ENCODE measurements around the gene MMS19. TPM values are rescaled to one million over a fixed set of nuclear protein-coding genes. Genes with fewer than 3 reads are reported as not detected.

MMS19 gene
- polyA plus RNA-seq (2013, experiment 1 of 2): 109 TPM
- 111 TPM for polyA plus RNA-seq (2013, experiment 2 of 2)

DNA sequence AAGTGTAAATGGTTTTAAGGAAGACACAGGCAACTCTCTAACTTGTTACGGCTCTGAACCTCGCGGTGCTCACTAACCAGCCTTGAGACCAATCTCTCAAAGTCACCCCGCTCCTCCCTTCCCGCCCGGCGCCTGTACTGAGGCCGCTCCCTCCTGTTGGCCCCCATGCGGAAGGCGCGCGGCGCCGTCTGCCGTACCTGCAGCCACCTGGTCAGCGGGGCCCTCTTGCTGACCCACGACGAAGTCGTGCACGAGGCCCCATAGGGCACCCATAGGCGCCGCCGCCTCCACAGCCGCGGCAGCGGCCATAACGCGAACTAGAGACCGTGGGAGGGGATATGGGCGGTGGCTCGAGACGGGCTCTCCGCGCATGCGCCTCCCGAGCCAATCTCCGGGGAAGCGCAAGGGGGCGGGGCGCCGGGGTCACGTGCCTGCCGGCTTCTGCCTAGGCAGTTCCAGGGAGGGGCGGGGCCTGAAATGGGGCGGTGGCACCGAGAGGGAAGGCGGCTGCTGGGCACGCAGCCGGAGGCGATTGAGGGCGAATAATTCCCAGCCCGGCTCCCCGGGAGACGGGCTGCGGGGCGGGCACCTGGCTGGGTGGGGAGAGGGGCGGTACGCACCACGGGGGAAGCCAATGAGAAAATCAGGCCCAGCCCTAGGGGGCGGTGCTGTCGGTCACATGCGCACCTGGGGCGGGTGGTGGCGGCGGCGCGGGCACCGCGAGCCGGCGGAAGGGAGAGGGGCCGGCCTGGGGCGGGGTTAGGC, at the start of gene MMS19:
Gene MMS19 (minus strand): TSS at position 347 of the 765 bp plus-strand sequence. CDS start 38 bp downstream, at position 309.
- peak within 1 kb of the TSS; percentile 83 for H3K27ac ChIP-seq (ENCODE audit: low read depth, low read length)
- H3K4ac ChIP-seq (ENCODE audit: low read depth, low read length): peak within 1 kb of the TSS; percentile 58
- H2BK5ac ChIP-seq (ENCODE audit: low read length): peak within 1 kb of the TSS; percentile 61
- no CpG with 5 or more reads among the region's 73 CpGs for WGBS (ENCODE audit: extremely low coverage, insufficient coverage, low lambda C conversion rate)
- H2AK5ac ChIP-seq (ENCODE audit: low read length): peak within 1 kb of the TSS; percentile 57
- H3K4me1 ChIP-seq (ENCODE audit: control insufficient read depth, low read depth, low read length): peaks cover 15% of the 10 kb centered on the region
- no peak within 1 kb of the TSS for H2BK120ac ChIP-seq (ENCODE audit: low read depth, low read length)
- H3K79me2 ChIP-seq (ENCODE audit: control insufficient read depth, insufficient read depth, low read length): peaks cover 44% of the 10 kb centered on the region
- H3K56ac ChIP-seq (ENCODE audit: low read length): peak within 1 kb of the TSS; percentile 98
- no peak within 1 kb of the TSS for H4K5ac ChIP-seq (ENCODE audit: low read length)
- H3K9ac ChIP-seq (ENCODE audit: low read length): peak within 1 kb of the TSS; percentile 94
- H3K27me3 ChIP-seq (ENCODE audit: insufficient read depth, low read length, poor library complexity): no peaks in the 10 kb centered on the region
- peak within 1 kb of the TSS; percentile 92 for H3K4me3 ChIP-seq (ENCODE audit: low read length)
- peak within 1 kb of the TSS; percentile 60 for H4K8ac ChIP-seq (ENCODE audit: low read depth, low read length)
- peak within 1 kb of the TSS; percentile 65 for H3K18ac ChIP-seq (ENCODE audit: low read length)
- H3K23ac ChIP-seq (ENCODE audit: low read length): peak within 1 kb of the TSS; percentile 72
- DNase-seq: peak; percentile 99
- no peaks in the 10 kb centered on the region for H3K36me3 ChIP-seq (ENCODE audit: control insufficient read depth, insufficient read depth, low read length)
- H2BK15ac ChIP-seq (replicated peaks; ENCODE audit: low read depth): no peak within 1 kb of the TSS
- H3K79me1 ChIP-seq (ENCODE audit: low read length): peaks cover 20% of the 10 kb centered on the region
- peak within 1 kb of the TSS; percentile 94 for H3K4me2 ChIP-seq (ENCODE audit: low read length)

- Histone ChIP-seq H4K8ac (ENCODE audit: low read depth, low read length) (no peak overlapping the region), H3K79me2 (ENCODE audit: control insufficient read depth, insufficient read depth, low read length) (no peaks in the 10 kb centered on the region), H3K9ac (ENCODE audit: low read length) (no peak overlapping the region), H3K4me1 (ENCODE audit: control insufficient read depth, low read depth, low read length) (peaks cover 8% of the 10 kb centered on the region), H2BK5ac (ENCODE audit: low read length) (no peak overlapping the region), H3K18ac (ENCODE audit: low read length) (no peak overlapping the region), H3K23ac (ENCODE audit: low read length) (no peak overlapping the region), H3K27ac (ENCODE audit: low read depth, low read length) (no peak overlapping the region), H3K4me3 (ENCODE audit: low read length) (no peak overlapping the region), H2BK15ac (replicated peaks; ENCODE audit: low read depth) (no peak overlapping the region), H4K5ac (ENCODE audit: low read length) (no peak overlapping the region), H3K79me1 (ENCODE audit: low read length) (no peaks in the 10 kb centered on the region), H2BK120ac (ENCODE audit: low read depth, low read length) (no peak overlapping the region), H2AK5ac (ENCODE audit: low read length) (no peak overlapping the region), H3K27me3 (ENCODE audit: insufficient read depth, low read length, poor library complexity) (no peaks in the 10 kb centered on the region), H3K4ac (ENCODE audit: low read depth, low read length) (no peak overlapping the region), H3K36me3 (ENCODE audit: control insufficient read depth, insufficient read depth, low read length) (no peaks in the 10 kb centered on the region), H3K4me2 (ENCODE audit: low read length) (no peak overlapping the region), H3K56ac (ENCODE audit: low read length) (no peak overlapping the region)
- DNase-seq: no peak
- no CpG with 5 or more reads among the region's 4 CpGs for WGBS (ENCODE audit: extremely low coverage, insufficient coverage, low lambda C conversion rate)
Observed at GRCh38 chr10:97547962-97548361, 49.7 kb upstream of the MMS19 start.

GRCh38 chr10:97547271-97547600, 49.0 kb upstream of the MMS19 start:
- Histone ChIP-seq H3K27me3 (ENCODE audit: insufficient read depth, low read length, poor library complexity) (no peaks in the 10 kb centered on the region), H4K8ac (ENCODE audit: low read depth, low read length) (no peak overlapping the region), H3K27ac (ENCODE audit: low read depth, low read length) (no peak overlapping the region), H3K18ac (ENCODE audit: low read length) (no peak overlapping the region), H3K9ac (ENCODE audit: low read length) (no peak overlapping the region), H3K4ac (ENCODE audit: low read depth, low read length) (no peak overlapping the region), H3K4me1 (ENCODE audit: control insufficient read depth, low read depth, low read length) (peaks cover 9% of the 10 kb centered on the region), H2BK120ac (ENCODE audit: low read depth, low read length) (no peak overlapping the region), H4K5ac (ENCODE audit: low read length) (no peak overlapping the region), H2BK15ac (replicated peaks; ENCODE audit: low read depth) (no peak overlapping the region), H3K36me3 (ENCODE audit: control insufficient read depth, insufficient read depth, low read length) (no peaks in the 10 kb centered on the region), H2AK5ac (ENCODE audit: low read length) (no peak overlapping the region), H3K4me2 (ENCODE audit: low read length) (no peak overlapping the region), H3K56ac (ENCODE audit: low read length) (no peak overlapping the region), H3K79me1 (ENCODE audit: low read length) (no peaks in the 10 kb centered on the region), H3K79me2 (ENCODE audit: control insufficient read depth, insufficient read depth, low read length) (no peaks in the 10 kb centered on the region), H3K23ac (ENCODE audit: low read length) (no peak overlapping the region), H3K4me3 (ENCODE audit: low read length) (no peak overlapping the region), H2BK5ac (ENCODE audit: low read length) (no peak overlapping the region)
- DNase-seq: no peak
- no CpG with 5 or more reads among the region's 4 CpGs for WGBS (ENCODE audit: extremely low coverage, insufficient coverage, low lambda C conversion rate)

DNA sequence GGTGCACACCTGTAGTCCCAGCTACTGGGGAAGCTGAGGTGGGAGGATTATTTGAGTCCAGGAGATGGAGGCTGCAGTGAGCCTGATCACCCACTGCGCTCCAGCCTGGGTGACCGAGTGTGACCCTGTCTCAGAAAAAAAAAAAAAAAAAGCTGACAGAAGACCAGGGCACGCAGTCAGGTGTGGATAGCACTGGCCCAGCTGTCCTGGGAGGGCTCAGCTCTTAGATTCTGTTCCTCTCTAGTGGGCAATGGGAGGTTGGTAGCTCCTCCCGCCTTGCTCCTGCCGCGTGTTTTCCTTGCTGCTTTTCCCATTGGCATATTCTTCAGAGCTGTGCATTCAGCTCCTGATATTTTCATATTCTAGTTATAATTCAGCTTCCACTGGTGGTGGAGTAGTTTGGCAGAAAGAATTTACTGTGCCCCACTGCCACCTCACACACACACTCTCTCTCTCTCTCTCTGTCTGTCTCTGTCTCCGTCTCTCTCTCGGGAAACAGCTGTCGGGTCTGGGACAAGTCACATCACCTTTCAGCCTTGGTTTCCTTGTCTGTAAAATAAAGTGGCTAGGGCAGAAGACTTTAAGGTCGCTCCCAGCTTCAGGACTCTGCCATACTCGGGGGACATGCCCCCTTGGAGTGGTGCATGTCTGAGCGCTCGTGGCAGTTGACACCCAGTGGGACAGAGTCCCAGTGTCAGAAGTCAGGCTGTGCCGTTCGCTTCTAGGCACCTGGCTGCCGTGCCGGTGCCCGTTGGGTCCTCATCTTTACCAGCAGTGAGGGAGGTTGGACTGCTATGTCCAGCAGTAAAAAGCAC, 48.4 kb upstream of the MMS19 start:
- H2BK120ac ChIP-seq (ENCODE audit: low read depth, low read length): no peak overlapping the region
- no peaks in the 10 kb centered on the region for H3K27me3 ChIP-seq (ENCODE audit: insufficient read depth, low read length, poor library complexity)
- H3K4me3 ChIP-seq (ENCODE audit: low read length): no peak overlapping the region
- H3K79me1 ChIP-seq (ENCODE audit: low read length): no peaks in the 10 kb centered on the region
- H3K4me2 ChIP-seq (ENCODE audit: low read length): no peak overlapping the region
- WGBS (ENCODE audit: extremely low coverage, insufficient coverage, low lambda C conversion rate): no CpG with 5 or more reads among the region's 18 CpGs
- H4K8ac ChIP-seq (ENCODE audit: low read depth, low read length): no peak overlapping the region
- H2BK5ac ChIP-seq (ENCODE audit: low read length): no peak overlapping the region
- no peak overlapping the region for H3K4ac ChIP-seq (ENCODE audit: low read depth, low read length)
- H3K23ac ChIP-seq (ENCODE audit: low read length): no peak overlapping the region
- no peaks in the 10 kb centered on the region for H3K36me3 ChIP-seq (ENCODE audit: control insufficient read depth, insufficient read depth, low read length)
- no peak for DNase-seq
- H3K4me1 ChIP-seq (ENCODE audit: control insufficient read depth, low read depth, low read length): peaks cover 11% of the 10 kb centered on the region
- H4K5ac ChIP-seq (ENCODE audit: low read length): no peak overlapping the region
- H3K56ac ChIP-seq (ENCODE audit: low read length): no peak overlapping the region
- no peak overlapping the region for H2AK5ac ChIP-seq (ENCODE audit: low read length)
- no peak overlapping the region for H3K27ac ChIP-seq (ENCODE audit: low read depth, low read length)
- H3K18ac ChIP-seq (ENCODE audit: low read length): no peak overlapping the region
- no peak overlapping the region for H2BK15ac ChIP-seq (replicated peaks; ENCODE audit: low read depth)
- H3K79me2 ChIP-seq (ENCODE audit: control insufficient read depth, insufficient read depth, low read length): no peaks in the 10 kb centered on the region
- H3K9ac ChIP-seq (ENCODE audit: low read length): no peak overlapping the region

DNA sequence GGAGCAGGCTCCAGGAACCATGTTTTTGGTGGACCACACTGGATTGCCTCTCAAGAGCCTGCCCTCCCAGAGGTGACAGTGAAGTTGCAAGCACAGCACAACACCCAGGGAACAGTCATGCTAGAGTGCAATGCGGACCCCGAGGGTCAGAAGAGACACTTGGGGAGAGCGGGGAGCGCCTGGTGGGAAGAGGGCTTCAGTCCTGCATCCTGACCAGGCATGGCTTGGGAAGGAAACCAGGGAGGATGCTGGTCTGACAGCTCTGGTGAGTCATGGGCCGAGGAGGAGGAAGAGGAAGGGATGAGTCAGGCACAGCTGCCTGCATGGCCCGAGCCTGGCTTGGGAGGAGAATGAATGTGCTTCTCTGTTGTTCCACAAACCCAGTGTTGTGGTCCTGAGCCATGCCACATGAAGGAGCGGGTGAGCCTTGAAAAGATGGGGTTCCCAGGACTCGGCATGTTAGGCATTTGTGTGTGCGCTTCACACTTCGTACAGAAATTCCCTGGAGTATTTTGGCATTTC, 44.9 kb upstream of the MMS19 start:
- no peak overlapping the region for H4K5ac ChIP-seq (ENCODE audit: low read length)
- H3K27ac ChIP-seq (ENCODE audit: low read depth, low read length): peak overlapping the region; percentile 41
- peak overlapping the region; percentile 51 for H3K56ac ChIP-seq (ENCODE audit: low read length)
- no peak overlapping the region for H3K4ac ChIP-seq (ENCODE audit: low read depth, low read length)
- no peak overlapping the region for H3K9ac ChIP-seq (ENCODE audit: low read length)
- H3K79me1 ChIP-seq (ENCODE audit: low read length): peaks cover 5% of the 10 kb centered on the region
- DNase-seq: peak; percentile 86
- no peaks in the 10 kb centered on the region for H3K27me3 ChIP-seq (ENCODE audit: insufficient read depth, low read length, poor library complexity)
- H2AK5ac ChIP-seq (ENCODE audit: low read length): no peak overlapping the region
- no CpG with 5 or more reads among the region's 10 CpGs for WGBS (ENCODE audit: extremely low coverage, insufficient coverage, low lambda C conversion rate)
- no peak overlapping the region for H2BK15ac ChIP-seq (replicated peaks; ENCODE audit: low read depth)
- H3K4me1 ChIP-seq (ENCODE audit: control insufficient read depth, low read depth, low read length): peaks cover 7% of the 10 kb centered on the region
- no peak overlapping the region for H3K23ac ChIP-seq (ENCODE audit: low read length)
- H4K8ac ChIP-seq (ENCODE audit: low read depth, low read length): no peak overlapping the region
- no peaks in the 10 kb centered on the region for H3K79me2 ChIP-seq (ENCODE audit: control insufficient read depth, insufficient read depth, low read length)
- no peak overlapping the region for H3K4me2 ChIP-seq (ENCODE audit: low read length)
- H3K18ac ChIP-seq (ENCODE audit: low read length): peak overlapping the region; percentile 13
- no peak overlapping the region for H3K4me3 ChIP-seq (ENCODE audit: low read length)
- no peak overlapping the region for H2BK120ac ChIP-seq (ENCODE audit: low read depth, low read length)
- H2BK5ac ChIP-seq (ENCODE audit: low read length): no peak overlapping the region
- no peaks in the 10 kb centered on the region for H3K36me3 ChIP-seq (ENCODE audit: control insufficient read depth, insufficient read depth, low read length)
